CD4-positive, alpha-beta T cell (primary cell): Measurements from ENCODE around the gene IFIH1. TPM values are rescaled to one million over a fixed set of nuclear protein-coding genes. Genes with fewer than 3 reads are reported as not detected.

ENCODE experiments used
- ATAC-seq: fragments of 200-7000 bp; cut with Tn5 transposase; one replicate; pipeline ENCODE4 v1.10.0; 2022; ENCODE audit warnings: mild to moderate bottlenecking; ENCODE audit not compliant: poor library complexity
- CTCF ChIA-PET: fragments of 350-600 bp; sonication (Branson Sonifier 250); formaldehyde crosslinking; loops from one replicate; lab custom pipeline; 2021; ENCODE audit warnings: antibody characterized with exemption, inconsistent platforms; lab: Charles Lee
- POLR2A ChIA-PET: fragments of 350-600 bp; sonication (Branson Sonifier 250); formaldehyde crosslinking; loops from one replicate; lab custom pipeline; 2021; ENCODE audit warnings: antibody characterized with exemption, inconsistent platforms; lab: Charles Lee
- DNase-seq, 14 experiments: peaks; one replicate each; pipeline ENCODE4 v3.0.0-alpha.2; 2013 to 2020; ENCODE audit warnings: mixed read lengths in 2 of 14
- H3K27ac ChIP-seq, 2 donors: one replicate each; pipeline versions ENCODE4 v1.5.1 to v1.7.0; 2013; ENCODE audit warnings: low read length in 2 of 2, low read depth in 1 of 2, mild to moderate bottlenecking in 1 of 2
- H3K27me3 ChIP-seq, 2 experiments: 1 replicate in 1 of 2; 2 replicates in 1 of 2; pipeline versions ENCODE4 v1.6.1 to v1.7.0; 2013; ENCODE audit warnings: low read length in 2 of 2, control low read depth in 1 of 2, mild to moderate bottlenecking in 1 of 2, moderate library complexity in 1 of 2; ENCODE audit not compliant: insufficient read depth in 2 of 2, control insufficient read depth in 1 of 2
- H3K36me3 ChIP-seq: one replicate; pipeline ENCODE4 v1.6.1; 2013; ENCODE audit warnings: low read length, control low read depth; ENCODE audit not compliant: insufficient read depth
- H3K4me1 ChIP-seq: one replicate; pipeline ENCODE4 v1.6.1; 2013; ENCODE audit warnings: low read length, control low read depth; ENCODE audit not compliant: insufficient read depth
- H3K4me3 ChIP-seq: one replicate; pipeline ENCODE4 v1.5.1; 2013; ENCODE audit warnings: mild to moderate bottlenecking, low read length, moderate library complexity
- H3K9me3 ChIP-seq, 2 experiments: 1 replicate in 1 of 2; 2 replicates in 1 of 2; pipeline versions ENCODE4 v1.6.1 to v1.7.0; 2013; ENCODE audit warnings: low read length in 2 of 2, mild to moderate bottlenecking in 2 of 2, control low read depth in 1 of 2, moderate library complexity in 1 of 2; ENCODE audit not compliant: control insufficient read depth in 1 of 2, insufficient read depth in 1 of 2
- H3K27ac Mint-ChIP-seq: one replicate; pipeline ENCODE4 v1.8.0; 2020; ENCODE audit warnings: mixed read lengths
- H3K27me3 Mint-ChIP-seq: one replicate; pipeline ENCODE4 v1.8.0; 2021; ENCODE audit warnings: mixed read lengths
- H3K36me3 Mint-ChIP-seq: one replicate; pipeline ENCODE4 v1.8.0; 2021; ENCODE audit warnings: low read depth, mixed read lengths
- H3K4me1 Mint-ChIP-seq: one replicate; pipeline ENCODE4 v1.8.0; 2021; ENCODE audit warnings: low read depth, mixed read lengths
- H3K4me3 Mint-ChIP-seq: one replicate; pipeline ENCODE4 v1.8.0; 2020; ENCODE audit warnings: mild to moderate bottlenecking, mixed read lengths
- H3K9me3 Mint-ChIP-seq: one replicate; pipeline ENCODE4 v1.8.0; 2020; ENCODE audit warnings: mixed read lengths
- CTCF ChIP-seq: fragments of 200-600 bp; IDR thresholded peaks from one replicate; pipeline ENCODE4 v1.8.0; 2022; ENCODE audit warnings: antibody characterized with exemption, mild to moderate bottlenecking
- intact Hi-C, 2 experiments: fragments of 100-400 bp; cut with DNase I in 1 of 2; cut with micrococcal nuclease in 1 of 2; formaldehyde crosslinking; loops; one replicate each; pipeline versions ENCODE4 v1.15.1 to v1.9.0; 2023 to 2025; cut with DNase I, micrococcal nuclease
- total RNA-seq, 174 experiments: library from RNA in 2 of 174; stranded (reverse) in 2 of 174; gene quantifications; one replicate each; pipeline ENCODE4 v1.2.3 and lab custom pipeline; 2021 to 2026

The IFIH1 gene
- total RNA-seq, 2 experiments from 2014 or later, result 31.1 to 32.1 TPM

DNA sequence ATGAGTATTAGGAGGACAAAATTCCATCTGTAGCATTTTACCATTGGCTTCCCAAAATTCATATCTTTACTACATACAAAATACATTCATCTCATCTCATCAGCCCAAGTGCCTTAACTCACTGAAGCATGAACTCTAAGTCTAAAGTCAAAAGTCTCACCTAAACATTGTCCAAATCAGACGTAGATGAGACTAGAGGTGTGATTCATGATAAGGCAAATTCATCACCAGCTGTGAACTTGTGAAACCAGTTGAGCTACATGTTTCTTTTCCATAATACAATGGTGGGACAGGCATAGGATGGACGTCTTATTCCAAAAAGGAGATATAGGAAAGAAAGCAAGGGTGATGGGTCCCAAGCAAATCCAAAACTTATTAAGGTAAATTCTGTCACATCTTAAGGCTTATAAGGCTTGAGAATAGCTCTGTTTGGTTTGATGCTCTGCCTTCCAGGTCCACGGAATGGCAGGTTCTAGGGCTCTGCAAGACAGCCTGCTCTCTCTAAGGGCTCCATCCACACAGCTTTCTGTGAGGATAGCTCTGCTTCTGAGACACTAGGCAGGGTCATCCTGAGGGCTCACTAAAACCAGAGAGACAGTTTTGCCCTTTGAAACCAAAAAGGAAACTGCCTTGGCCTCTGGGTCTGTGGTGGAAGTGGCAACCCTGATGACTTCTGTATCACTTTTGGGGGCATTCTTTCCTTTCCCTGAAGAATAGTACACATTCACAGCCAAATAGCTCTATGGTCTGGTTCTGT, 9.6 kb downstream of the IFIH1 start:
- no peak for TF ChIP-seq CTCF
- peaks cover 38% of the 10 kb centered on the region for H3K4me1 Mint-ChIP-seq
- DNase-seq (no peak), ATAC-seq (no peak)
- intact Hi-C loops, result loop anchor here in 1 of 2 experiments (10.0 kb wide), 1 partner anchor 314 kb away; no protein-coding TSS in a partner anchor
- H3K27me3 Mint-ChIP-seq, result no peaks in the 10 kb centered on the region
- no peak overlapping the region for H3K27ac Mint-ChIP-seq
- peaks cover 59% of the 10 kb centered on the region for H3K36me3 Mint-ChIP-seq
- no peak overlapping the region for H3K4me3 Mint-ChIP-seq
- Histone ChIP-seq H3K9me3 (no peaks in the 10 kb centered on the region), H3K36me3 (peaks cover 27% of the 10 kb centered on the region), H3K4me3 (no peak overlapping the region), H3K27ac (no peak overlapping the region), H3K4me1 (no peaks in the 10 kb centered on the region), H3K27me3 (no peaks in the 10 kb centered on the region)
- H3K9me3 Mint-ChIP-seq, result no peaks in the 10 kb centered on the region
- ChIA-PET CTCF (interaction anchor here (3.0 to 4.4 kb wide), 2 partner anchors 8 to 11 kb away, joined by 10 to 21 read pairs; no protein-coding TSS in a partner anchor), POLR2A (interaction anchor here (4.8 kb wide), 1 partner anchor 9 kb away, joined by 29 read pairs; the partner anchor contains the start of gene IFIH1)

GRCh38 chr2:162305901-162306300, 12.6 kb downstream of the IFIH1 start:
- POLR2A ChIA-PET, result interaction anchor here (1.2 kb wide), 1 partner anchor 12 kb away, joined by 3 read pairs; the partner anchor contains the start of gene IFIH1
- Histone ChIP-seq H3K36me3 (peaks cover 27% of the 10 kb centered on the region), H3K4me1 (no peaks in the 10 kb centered on the region), H3K27me3 (no peaks in the 10 kb centered on the region), H3K4me3 (no peak overlapping the region), H3K9me3 (no peaks in the 10 kb centered on the region), H3K27ac (no peak overlapping the region)
- Mint-ChIP-seq H3K36me3 (peaks cover 57% of the 10 kb centered on the region), H3K4me1 (peaks cover 12% of the 10 kb centered on the region), H3K27ac (no peak overlapping the region), H3K9me3 (no peaks in the 10 kb centered on the region), H3K4me3 (no peak overlapping the region), H3K27me3 (no peaks in the 10 kb centered on the region)
- DNase-seq (no peak), ATAC-seq (no peak)
- intact Hi-C loops, result loop anchor here in 1 of 2 experiments (10.0 kb wide), 1 partner anchor 311 kb away; no protein-coding TSS in a partner anchor
- CTCF ChIA-PET, result interaction anchor here (0.9 to 1.2 kb wide), 2 partner anchors 8 to 719 kb away, joined by 3 read pairs; no protein-coding TSS in a partner anchor
- TF ChIP-seq CTCF, result no peak

- Mint-ChIP-seq H3K4me3 (no peak overlapping the region), H3K27ac (no peak overlapping the region), H3K27me3 (no peaks in the 10 kb centered on the region), H3K36me3 (peaks cover 29% of the 10 kb centered on the region), H3K9me3 (no peaks in the 10 kb centered on the region), H3K4me1 (peaks cover 4% of the 10 kb centered on the region)
- Histone ChIP-seq H3K4me3 (no peak overlapping the region), H3K36me3 (peaks cover 25% of the 10 kb centered on the region), H3K27ac (no peak overlapping the region), H3K9me3 (no peaks in the 10 kb centered on the region), H3K4me1 (no peaks in the 10 kb centered on the region), H3K27me3 (no peaks in the 10 kb centered on the region)
- intact Hi-C loops, result loop anchor here (1.0 to 10.0 kb wide), 4 partner anchors 15 to 307 kb away; partner anchors contain the start of gene GCG (in 1 of the 2)
- ATAC-seq (no peak), DNase-seq (no peak)
- ChIA-PET CTCF (interaction anchor here (0.6 to 2.3 kb wide), 15 partner anchors 9 to 82 kb away, joined by 3 to 23 read pairs (median 4); partner anchors contain the start of genes GCA and IFIH1), POLR2A (interaction anchor here (2.0 kb wide), 1 partner anchor 16 kb away, joined by 8 read pairs; the partner anchor contains the start of gene IFIH1)
- TF ChIP-seq CTCF, result no peak
These were observed 16.6 kb downstream of the IFIH1 start for GRCh38 chr2:162301877-162302276.
